Measurements from ENCODE around the gene MRE11. TPM values are rescaled to one million over a fixed set of nuclear protein-coding genes. Genes with fewer than 3 reads are reported as not detected.

MRE11 gene
- 13.8 and 17.0 TPM in 2 replicates for total RNA-seq (2014; rRNA removed; shearing (Covaris generic))

DNA sequence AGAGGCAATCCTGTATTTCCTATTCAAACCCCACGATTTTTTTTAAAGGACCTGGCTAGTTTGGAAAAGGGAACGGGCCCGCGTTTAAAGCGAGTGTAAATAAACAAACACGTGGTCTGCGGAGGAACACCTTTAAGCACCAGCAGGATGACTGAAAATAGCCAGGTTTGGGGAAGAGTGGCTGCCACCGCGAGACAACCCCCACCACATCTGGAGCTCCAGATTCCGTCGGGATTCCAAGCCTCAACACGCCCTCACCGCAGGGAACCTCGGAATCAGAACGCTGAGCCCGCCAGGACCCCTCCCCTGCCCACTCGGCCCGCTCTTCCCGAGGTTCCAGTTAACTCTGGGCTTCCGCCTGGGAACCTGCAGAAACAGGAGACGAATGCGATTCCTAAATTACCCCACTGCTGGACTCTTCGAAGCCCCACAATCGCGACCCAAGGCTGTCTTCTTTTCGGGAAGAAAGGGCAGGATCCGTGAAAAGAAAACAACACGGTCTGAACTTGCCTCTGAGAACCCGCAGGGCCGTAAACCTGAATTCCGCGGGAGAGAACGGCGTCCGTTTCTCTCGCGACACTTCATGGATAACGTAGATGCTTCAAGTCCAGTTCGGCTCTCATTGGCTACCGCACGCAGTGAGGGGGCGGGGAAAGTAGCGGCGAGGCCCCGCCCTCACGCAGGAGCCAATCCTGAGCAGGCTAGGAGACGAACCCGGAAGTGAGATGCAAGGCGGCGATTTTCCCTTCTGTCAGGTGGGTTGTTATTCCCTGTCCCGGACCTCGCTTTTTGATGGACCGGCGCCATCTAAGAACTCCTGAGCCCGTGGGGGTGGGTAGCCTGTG, at the start of gene MRE11, which contains the start of gene ANKRD49:
MRE11 (minus strand) TSS at position 564 of the 845 bp plus-strand sequence. CDS start 1,043 bp downstream, outside the sequence.
ANKRD49 (plus strand) TSS at position 704 of the 845 bp plus-strand sequence. CDS start 2,710 bp downstream, outside the sequence.
- DNase-seq (ENCODE audit: low spot score) = peak; percentile 99
- in situ Hi-C loops (cut with HindIII; ENCODE audit: low sequenced_read_pairs) = no loop called here

DNA sequence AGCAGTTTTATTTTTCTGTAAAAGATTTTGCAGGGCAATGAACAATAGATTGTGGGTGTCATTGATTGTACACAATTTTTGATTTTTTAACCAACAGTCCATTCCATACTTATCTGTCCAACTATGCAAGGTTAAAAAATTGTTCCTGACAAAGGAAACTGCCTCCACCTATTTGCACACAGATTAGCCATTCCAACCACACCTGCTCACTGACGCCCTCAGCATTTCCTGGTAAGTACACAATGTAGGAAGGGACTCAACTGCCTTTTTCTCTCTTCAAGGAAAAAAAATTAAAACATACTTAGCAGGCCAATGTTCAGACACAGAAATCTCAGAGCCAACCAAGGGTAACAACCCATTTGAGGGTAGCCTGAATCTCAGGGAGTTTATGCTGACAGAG, 45.8 kb upstream of the MRE11 start:
- in situ Hi-C loops (cut with HindIII; ENCODE audit: low sequenced_read_pairs) = no loop called here
- DNase-seq (ENCODE audit: low spot score) = no peak

DNA sequence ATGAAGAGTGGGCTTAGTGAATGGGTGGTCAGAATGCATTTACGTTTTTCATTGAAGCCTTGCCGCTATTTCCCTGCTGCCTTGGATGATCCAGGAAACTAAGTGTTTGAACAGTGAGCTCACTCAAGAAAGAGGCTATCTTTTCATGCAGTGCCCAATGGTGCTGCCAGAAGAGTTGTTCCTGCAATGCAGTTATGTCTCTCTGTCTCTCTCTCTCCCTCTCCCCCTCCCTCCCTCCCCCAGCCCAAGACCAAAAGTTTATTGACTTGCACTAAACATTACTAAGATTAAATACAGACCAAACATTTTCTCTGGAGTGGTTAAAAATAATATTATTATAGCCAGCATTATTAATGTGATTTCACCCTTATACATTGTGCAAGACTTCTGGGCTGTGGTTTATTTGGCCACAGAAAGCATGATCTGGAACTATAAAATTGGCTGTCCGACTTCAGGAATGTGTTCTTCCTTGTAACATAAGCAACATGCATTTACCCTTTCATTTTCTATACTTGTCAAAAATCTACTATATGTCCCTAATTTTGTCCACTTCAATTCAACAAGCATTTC, 43.5 kb upstream of the MRE11 start:
- no peak for DNase-seq (ENCODE audit: low spot score)
- in situ Hi-C loops (cut with HindIII; ENCODE audit: low sequenced_read_pairs) = no loop called here

DNA sequence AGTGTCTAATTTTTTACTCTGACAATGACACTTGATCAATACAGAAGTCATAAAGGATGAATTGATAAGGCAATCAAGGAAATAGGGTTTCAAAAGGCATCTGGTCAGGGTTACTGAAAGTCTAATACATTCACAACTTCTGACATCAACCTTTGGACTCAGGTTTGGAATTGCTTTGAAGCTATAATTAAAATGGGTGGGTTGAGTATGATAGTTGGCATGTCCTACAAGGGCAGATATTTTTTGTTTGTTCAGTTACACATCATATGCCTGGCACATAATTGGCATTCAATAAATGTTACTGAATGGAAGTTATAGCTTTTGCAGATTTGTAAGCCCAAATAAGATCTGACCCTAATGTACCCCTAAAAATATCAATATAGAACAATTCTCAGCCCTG, 42.7 kb upstream of the MRE11 start:
- in situ Hi-C loops (cut with HindIII; ENCODE audit: low sequenced_read_pairs) = no loop called here
- no peak for DNase-seq (ENCODE audit: low spot score)

DNA sequence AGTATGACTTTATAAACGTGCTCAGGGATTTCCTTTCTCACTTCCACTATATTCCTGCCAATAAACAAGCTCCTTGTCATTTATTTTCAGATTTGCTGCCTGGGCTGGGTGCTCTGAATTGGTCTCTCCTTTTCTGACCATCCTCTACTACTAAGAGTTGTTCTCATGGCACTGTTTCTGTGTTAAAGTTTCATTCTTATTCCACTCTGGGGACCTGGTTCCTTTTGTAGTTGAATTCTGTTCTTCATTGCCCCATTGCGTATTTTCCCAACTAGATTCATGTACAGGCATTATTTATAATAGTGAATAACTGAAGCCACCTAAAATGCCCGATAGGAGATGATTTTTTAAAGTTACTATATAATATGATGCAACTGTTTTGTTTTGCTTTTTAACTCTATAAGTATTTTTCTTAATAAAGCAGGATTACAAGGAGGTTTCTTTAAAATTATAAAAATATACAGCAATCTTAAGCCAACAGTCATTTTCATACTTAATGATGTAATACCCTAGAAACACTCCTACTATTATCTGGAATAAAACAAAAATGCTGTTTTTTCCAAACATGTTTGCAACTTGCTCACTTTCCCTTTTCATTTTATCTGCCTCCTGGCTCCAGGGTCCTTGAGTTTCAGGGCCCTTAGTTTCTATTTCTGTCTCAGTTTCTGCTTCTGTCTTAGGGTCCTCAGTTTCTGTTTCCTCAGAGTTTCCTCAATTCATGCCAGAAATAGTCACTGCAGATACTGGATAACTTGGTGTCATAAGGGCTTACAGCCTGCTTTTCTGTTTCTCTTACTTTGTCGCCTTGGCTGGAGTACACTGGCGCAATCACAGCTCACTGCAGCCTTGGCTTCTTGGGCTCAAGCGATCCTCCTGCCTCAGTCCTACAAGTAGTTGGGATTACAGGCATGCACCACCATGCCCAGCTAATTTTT, 40.3 kb upstream of the MRE11 start:
- no peak for DNase-seq (ENCODE audit: low spot score)
- in situ Hi-C loops (cut with HindIII; ENCODE audit: low sequenced_read_pairs) = no loop called here

DNA sequence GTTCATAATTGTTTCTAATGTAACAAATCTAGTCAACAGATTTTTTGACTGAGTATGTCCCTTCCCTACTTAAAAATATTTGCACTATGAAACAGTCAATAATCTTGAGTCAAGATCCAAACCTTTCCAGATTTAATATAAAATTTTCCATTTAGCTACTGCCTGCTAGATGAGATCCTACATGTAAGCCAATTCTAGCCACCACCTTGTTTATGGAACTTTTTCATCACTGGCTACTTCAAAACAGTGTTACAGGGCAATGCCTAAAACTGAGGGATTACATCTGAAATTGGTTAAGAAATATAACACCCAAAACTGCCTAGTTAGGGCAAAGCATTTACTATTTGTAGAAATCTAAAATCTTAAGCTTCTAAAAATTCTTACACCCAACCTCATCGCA, 39.6 kb upstream of the MRE11 start:
- in situ Hi-C loops (cut with HindIII; ENCODE audit: low sequenced_read_pairs) = no loop called here
- no peak for DNase-seq (ENCODE audit: low spot score)

DNA sequence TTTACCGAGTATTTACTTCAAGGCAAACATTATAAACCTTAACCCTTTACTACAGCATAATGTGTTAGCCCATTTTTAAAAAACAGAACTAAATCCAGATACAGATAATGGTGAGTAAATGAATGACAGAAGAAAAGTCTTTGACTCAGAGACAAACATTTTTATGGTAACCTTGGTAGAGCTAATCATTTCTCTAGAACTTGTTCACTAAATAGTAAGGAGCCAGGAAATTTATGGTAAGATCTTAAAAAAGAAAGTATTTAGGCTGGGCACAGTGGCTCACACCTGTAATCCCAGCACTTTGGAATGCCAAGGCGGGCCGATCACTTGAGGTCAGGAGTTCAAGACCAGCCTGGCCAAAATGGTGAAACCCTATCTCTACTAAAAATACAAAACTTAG, 38.6 kb upstream of the MRE11 start:
- in situ Hi-C loops (cut with HindIII; ENCODE audit: low sequenced_read_pairs) = no loop called here
- DNase-seq (ENCODE audit: low spot score) = no peak

DNA sequence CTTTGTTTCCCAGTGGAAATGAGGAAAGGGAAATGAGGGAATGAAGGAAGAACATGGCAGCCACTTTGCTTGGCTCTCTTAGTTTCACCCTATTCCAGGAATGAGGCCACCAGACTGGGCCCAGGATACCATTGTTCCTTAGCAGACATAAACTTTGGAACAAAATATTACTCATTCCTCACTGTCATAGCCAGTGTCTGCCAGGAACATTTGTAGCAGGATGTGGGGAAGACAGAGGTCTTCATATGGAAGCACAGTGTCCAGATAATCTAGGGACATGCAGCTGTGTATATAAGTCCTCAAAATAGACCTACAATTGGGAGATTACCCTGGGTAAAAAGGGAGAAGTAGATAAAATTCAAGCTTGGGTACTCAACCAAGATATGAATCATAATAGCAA, 34.9 kb upstream of the MRE11 start:
- in situ Hi-C loops (cut with HindIII; ENCODE audit: low sequenced_read_pairs) = no loop called here

DNA sequence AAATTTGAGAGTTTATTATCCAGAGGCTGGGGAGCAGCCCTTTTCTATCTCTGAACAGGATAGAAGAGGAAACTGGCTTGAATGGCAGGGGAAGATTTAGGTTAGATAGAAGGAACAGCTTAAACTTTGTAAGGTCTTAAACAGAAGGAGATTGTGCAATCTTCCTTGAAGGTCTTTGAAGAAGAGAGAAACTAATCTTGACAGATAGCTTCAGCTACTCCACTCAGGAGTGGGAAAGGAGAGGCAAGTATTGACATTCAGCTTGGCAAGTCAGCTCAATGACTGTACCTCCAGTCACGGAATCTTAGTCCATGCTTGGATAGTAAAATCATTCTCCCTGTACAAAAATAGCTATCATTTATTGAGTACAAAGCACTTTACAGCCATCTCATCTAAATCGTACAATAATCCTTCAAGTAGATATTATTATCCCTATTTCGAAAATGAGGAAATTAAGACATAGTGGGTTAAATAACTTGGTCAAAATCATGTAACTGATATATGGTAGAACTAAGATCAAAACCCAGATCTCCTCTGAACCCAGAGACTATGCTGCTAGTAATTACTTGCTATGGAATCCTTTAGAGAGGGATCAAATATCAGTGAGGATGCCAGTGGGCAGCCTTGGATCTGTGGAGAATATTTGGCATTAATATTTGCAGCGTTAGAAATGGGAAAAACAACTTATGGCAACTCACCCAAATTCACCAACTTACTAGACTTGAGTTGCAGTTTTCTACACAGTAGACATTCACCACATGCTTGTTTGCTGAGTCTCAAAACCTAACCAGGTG, 33.2 kb upstream of the MRE11 start:
- in situ Hi-C loops (cut with HindIII; ENCODE audit: low sequenced_read_pairs) = no loop called here
- DNase-seq (ENCODE audit: low spot score) = no peak

More for the DNA sequence above, 34.9 kb upstream of the MRE11 start:
- no peak for DNase-seq (ENCODE audit: low spot score)

DNA sequence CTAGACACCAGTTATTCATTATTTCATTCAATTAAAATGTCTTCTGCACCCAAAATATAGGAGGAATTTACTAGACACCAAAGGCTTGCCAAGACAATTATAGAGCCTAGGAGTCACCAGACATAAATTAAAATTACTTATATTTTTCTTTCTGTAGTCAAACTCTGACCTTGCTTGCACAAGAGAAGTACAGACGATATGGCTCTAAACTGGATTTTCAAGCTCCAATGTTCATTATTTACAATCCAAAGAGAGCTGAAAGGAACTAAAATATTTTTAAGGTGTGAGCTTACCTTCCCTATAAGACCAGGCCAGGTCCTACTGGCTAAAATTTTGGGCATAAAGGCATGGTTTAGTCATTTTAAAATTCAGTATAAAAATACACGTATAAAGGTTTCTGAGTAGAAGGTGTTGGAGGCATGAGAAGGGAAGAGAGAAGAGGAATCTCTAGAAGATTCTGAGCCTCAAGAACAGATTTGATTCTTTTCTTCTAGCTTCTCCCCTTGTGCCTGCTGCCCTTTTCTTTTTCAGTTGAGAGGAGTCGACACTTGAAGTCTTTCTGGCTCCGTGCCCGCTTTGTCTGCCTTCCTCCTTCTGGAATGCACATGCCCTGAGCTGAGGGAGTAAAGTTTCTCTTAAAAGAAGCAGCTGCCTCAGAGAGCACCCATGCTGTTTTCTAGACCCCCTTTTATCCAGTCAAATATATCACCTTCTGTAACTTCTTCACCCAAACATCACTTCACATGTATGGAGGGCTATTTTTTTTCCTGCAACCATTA, 32.1 kb upstream of the MRE11 start:
- no peak for DNase-seq (ENCODE audit: low spot score)
- in situ Hi-C loops (cut with HindIII; ENCODE audit: low sequenced_read_pairs) = no loop called here

DNA sequence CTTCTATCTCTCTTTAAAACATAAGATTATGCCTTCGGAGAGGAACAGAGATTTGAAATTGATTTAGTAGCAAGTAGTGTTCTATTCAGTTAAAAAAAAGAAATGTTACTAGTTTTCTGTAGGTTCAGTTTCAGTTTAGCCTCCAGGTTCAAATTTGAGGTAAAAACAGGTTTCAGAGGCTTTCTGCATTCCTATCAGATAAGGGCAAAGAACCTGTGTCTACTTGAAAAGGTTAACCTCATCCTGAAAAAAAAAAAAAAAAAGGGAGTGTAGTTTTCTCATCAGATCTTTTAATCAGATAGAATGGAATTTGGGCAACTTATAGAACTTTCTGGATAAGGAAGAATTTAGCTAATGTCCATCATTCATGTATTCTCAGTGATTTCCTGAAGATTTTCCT, 30.7 kb upstream of the MRE11 start:
- in situ Hi-C loops (cut with HindIII; ENCODE audit: low sequenced_read_pairs) = no loop called here
- DNase-seq (ENCODE audit: low spot score) = no peak

DNA sequence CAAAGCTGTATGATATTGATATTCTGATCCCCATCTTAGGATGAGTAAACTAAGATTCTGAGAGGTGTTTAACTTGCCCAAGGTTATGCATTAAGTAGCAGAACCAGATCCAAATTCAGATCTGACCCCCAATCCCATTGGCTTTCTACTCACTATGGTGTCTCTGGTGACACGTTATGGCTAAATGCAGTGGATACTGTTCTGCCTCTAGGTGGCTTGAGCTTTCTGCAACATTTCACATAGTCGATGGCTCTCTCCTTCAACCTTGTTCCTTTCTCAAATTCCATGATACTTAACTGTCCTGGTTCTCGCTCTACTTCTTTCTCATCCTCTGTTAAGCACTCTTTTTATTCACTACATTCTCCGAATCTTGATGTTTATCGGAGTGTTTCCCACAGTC, 28.0 kb upstream of the MRE11 start:
- in situ Hi-C loops (cut with HindIII; ENCODE audit: low sequenced_read_pairs) = no loop called here

DNA sequence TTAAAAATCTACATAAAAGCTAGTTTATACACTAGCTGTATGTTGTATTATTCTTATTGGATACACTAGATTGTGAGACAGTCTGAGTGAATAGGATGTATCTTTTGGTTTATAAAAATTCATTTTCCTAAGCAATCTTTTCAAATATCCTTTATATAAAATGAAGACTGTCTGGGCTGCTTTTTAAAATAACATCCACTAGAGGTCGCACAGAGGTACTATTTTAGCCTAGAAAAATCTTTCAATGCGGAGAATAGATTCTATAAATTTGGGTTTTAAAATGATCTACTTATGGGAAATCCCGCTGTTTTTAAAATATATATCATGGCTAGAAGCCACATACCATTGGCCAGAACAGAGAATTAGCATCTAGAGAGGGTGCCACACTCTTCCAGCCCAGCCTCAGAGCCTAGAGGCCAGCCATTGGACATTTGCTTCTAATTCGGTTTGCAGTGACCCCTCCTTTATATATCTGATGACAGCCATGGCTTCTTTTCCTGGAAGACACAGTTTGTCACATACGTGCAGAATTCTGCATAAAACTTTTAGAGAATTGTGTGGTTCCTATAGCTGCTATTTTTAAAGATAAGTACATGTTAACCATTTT, 25.9 kb upstream of the MRE11 start:
- DNase-seq (ENCODE audit: low spot score) = peak; percentile 62
- in situ Hi-C loops (cut with HindIII; ENCODE audit: low sequenced_read_pairs) = no loop called here

More for the DNA sequence above, 28.0 kb upstream of the MRE11 start:
- DNase-seq (ENCODE audit: low spot score) = peak; percentile 15

DNA sequence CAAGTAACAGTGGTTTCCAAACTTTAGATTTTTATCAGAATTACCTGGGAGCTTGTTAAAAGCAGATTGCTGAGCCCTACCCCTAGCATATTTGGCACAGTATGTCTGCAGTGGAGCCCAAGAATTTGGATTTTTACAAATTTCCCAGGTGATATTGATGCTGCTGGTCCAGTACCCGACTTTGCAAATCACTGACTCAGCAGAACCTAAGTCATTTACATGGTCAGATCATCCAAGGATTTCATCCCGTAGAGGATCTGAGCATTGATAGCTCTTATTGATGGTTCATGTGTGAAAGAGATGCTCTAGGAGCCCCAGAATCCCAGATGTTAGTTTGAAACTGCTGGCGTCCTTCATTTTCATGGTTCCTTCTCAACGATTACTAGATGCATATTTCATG, 24.7 kb upstream of the MRE11 start:
- DNase-seq (ENCODE audit: low spot score) = no peak
- in situ Hi-C loops (cut with HindIII; ENCODE audit: low sequenced_read_pairs) = no loop called here

DNA sequence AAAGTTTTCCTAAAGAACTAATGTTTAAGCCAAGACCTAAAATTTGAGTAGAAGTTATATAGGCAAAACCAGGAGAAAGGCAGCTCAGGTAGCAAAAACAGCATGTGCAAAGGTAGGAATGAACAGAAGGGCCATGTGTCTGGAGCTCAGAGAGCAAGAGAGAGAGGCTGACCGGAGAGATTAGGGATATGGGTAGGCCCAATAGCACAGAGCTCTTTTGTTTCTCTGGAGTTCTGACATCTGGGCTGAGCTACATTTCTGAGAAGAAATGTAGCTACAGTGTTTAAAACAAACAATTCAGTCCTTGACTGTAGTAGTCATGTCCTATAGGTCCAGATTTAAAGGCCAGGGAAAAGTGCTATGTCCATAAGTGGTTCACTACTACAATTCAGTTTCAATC, 23.1 kb upstream of the MRE11 start:
- in situ Hi-C loops (cut with HindIII; ENCODE audit: low sequenced_read_pairs) = no loop called here
- no peak for DNase-seq (ENCODE audit: low spot score)

DNA sequence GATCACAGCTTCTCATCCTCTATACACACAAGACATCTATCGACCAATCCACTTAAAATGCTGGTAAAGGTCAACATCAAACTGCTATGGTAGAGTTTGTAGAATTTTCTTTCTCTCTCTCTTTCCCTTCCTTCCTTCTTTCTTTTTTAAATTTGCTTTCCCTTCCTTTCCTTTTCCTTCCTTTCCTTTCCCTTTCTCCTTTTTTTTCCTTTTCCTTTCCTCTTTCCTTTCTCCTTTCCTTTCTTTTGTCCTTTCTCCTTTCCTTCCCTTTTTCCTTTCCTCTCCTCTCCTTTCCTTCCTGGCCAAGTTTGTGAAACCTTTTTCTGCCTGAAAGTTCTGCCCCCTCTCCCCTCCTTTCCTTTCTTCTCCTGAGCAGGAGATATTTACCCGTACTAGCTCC, 21.8 kb upstream of the MRE11 start:
- in situ Hi-C loops (cut with HindIII; ENCODE audit: low sequenced_read_pairs) = no loop called here
- DNase-seq (ENCODE audit: low spot score) = no peak

DNA sequence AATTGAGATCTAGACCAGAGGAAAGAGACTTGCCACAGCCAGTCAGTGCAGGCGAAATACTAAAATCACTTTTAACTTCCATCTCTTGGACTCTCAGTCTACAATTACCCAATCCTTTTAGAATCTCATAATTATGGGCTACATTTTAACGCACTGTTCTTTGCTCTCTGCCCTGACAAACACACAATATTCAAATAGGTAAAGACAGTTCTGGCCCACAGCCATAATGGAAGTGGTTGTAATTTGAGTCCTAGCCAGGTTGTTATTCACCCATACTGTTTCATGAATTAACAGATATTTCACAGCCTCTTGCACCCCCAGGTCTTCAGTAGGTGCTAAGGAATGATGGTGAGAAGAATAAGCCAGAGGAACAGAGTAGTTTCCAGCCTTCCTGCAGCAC, 19.4 kb upstream of the MRE11 start:
- in situ Hi-C loops (cut with HindIII; ENCODE audit: low sequenced_read_pairs) = no loop called here
- peak; percentile 13 for DNase-seq (ENCODE audit: low spot score)
